Tibial nerve (tissue), 4 donors: Measurements from ENCODE around the gene MPND. TPM values are rescaled to one million over a fixed set of nuclear protein-coding genes. Genes with fewer than 3 reads are reported as not detected.

Experiments used
- DNase-seq, 2 donors: peaks; one replicate each; pipeline ENCODE4 v3.0.0-alpha.2; 2019; ENCODE audit warnings: low spot score in 2 of 2
- H3K27ac ChIP-seq, 4 donors: fragments of 200-600 bp; sonication (generic) in 3 of 4; one replicate each; pipeline ENCODE4 v1.5.1; 2017 to 2019; ENCODE audit warnings: mild to moderate bottlenecking in 1 of 4
- H3K27me3 ChIP-seq, 2 donors: fragments of 200-600 bp; sonication (generic) in 1 of 2; one replicate each; pipeline versions ENCODE4 v1.5.1 to v1.6.0; 2017 to 2019
- H3K36me3 ChIP-seq, 3 donors: fragments of 200-600 bp; sonication (generic); one replicate each; pipeline ENCODE4 v1.5.1; 2018 to 2019
- H3K4me1 ChIP-seq, 4 donors: fragments of 200-600 bp; sonication (generic) in 3 of 4; one replicate each; pipeline ENCODE4 v1.5.1; 2017 to 2019
- H3K4me3 ChIP-seq, 4 donors: fragments of 200-600 bp; sonication (generic) in 3 of 4; one replicate each; pipeline ENCODE4 v1.5.1; 2017 to 2019; ENCODE audit warnings: mild to moderate bottlenecking in 1 of 4, moderate library complexity in 1 of 4
- H3K9me3 ChIP-seq, 4 donors: fragments of 200-600 bp; sonication (generic) in 3 of 4; one replicate each; pipeline ENCODE4 v1.5.1; 2017 to 2019
- CTCF ChIP-seq, 5 experiments: fragments of 200-600 bp in 3 of 5; fragments of 450-650 bp in 2 of 5; sonication (generic) in 3 of 5; IDR thresholded peaks; one replicate each; pipeline ENCODE4 v1.5.1; 2016 to 2019; ENCODE audit warnings: antibody characterized with exemption in 5 of 5, mild to moderate bottlenecking in 3 of 5, moderate library complexity in 2 of 5
- EP300 ChIP-seq, 2 donors: sonication (generic); formaldehyde crosslinking; IDR thresholded peaks; one replicate each; pipeline ENCODE4 v1.6.1; 2017; ENCODE audit warnings: antibody characterized with exemption in 2 of 2, mild to moderate bottlenecking in 1 of 2
- POLR2A ChIP-seq, 2 donors: fragments of 450-650 bp; IDR thresholded peaks; one replicate each; pipeline ENCODE4 v1.6.1; 2017; ENCODE audit warnings: antibody characterized with exemption in 2 of 2, mild to moderate bottlenecking in 2 of 2, moderate library complexity in 2 of 2
- WGBS, 2 donors: methylation state at CpG; one replicate each; pipeline ENCODE4 v1.1.5; 2018; 5-methylcytosine and 5-hydroxymethylcytosine counted together
- total RNA-seq, 4 donors: library from RNA; depleted of rRNA; stranded (reverse); fragments of >200 nt; gene quantifications; one replicate each; pipeline ENCODE4 v1.1.0, GENCODE V29; 2016

The MPND gene
- total RNA-seq, 4 donors from 2014 or later: 2.2 to 13.2 (median 6.6) TPM

GRCh38 chr19:4303819-4304537 lies 39.4 kb upstream of the MPND start:
- no peak for TF ChIP-seq CTCF (IDR thresholded peaks at IDR 0.05)
- TF ChIP-seq POLR2A (IDR thresholded peaks at IDR 0.05): no peak
- H3K27me3 ChIP-seq: peaks cover 0 to 26% of the 10 kb centered on the region in 2 donors
- peak overlapping the region in 2 of 4 donors; percentile 23 to 34 for H3K4me3 ChIP-seq
- WGBS, 2 donors: 48 to 53% methylated on average over 18 of the region's 18 CpGs
- no peak overlapping the region for H3K27ac ChIP-seq
- no peaks in the 10 kb centered on the region for H3K36me3 ChIP-seq
- peaks cover 0 to 9% (median 0%) of the 10 kb centered on the region in 4 donors for H3K4me1 ChIP-seq
- no peaks in the 10 kb centered on the region for H3K9me3 ChIP-seq
- no peak for DNase-seq

- H3K4me1 ChIP-seq: peaks cover 0 to 9% (median 0%) of the 10 kb centered on the region in 4 donors
- TF ChIP-seq CTCF (IDR thresholded peaks at IDR 0.05) (no peak), POLR2A (IDR thresholded peaks at IDR 0.05) (no peak), EP300 (IDR thresholded peaks at IDR 0.05) (no peak)
- H3K4me3 ChIP-seq: peak within 1 kb of the TSS in 2 of 4 donors; percentile 23 to 34
- DNase-seq: no peak
- H3K9me3 ChIP-seq: no peaks in the 10 kb centered on the region
- peaks cover 0 to 22% of the 10 kb centered on the region in 2 donors for H3K27me3 ChIP-seq
- 4 to 40% methylated on average over 4 to 31 of the region's 63 CpGs for WGBS, 2 donors
- no peaks in the 10 kb centered on the region for H3K36me3 ChIP-seq
- H3K27ac ChIP-seq: no peak within 1 kb of the TSS
Observed at GRCh38 chr19:4304538-4305256, 38.7 kb upstream of the MPND start, which contains the start of gene FSD1. Gene FSD1 (plus strand): TSS chr19:4304598. CDS start chr19:4304747, 149 bp downstream.

DNA sequence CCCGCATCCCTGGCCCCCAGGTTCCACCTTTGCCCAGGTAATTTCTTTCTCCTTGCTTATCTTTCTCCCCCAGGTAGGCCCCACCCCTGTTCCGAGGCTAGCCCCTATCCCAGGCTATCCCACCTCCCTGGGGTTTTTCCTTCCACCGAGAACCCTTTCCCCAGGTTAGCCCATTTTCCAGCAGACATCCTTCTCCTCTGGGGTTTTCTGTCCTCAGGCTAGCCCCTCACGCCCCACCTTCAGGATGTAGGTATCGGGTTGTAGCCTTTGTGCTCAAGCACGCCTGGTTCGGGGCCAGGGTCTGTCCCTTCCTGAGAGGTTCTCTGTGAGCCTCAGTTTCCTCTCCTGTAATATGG lies 38.1 kb upstream of the MPND start:
- Histone ChIP-seq H3K4me3 (no peak overlapping the region), H3K27me3 (peaks cover 0 to 22% of the 10 kb centered on the region in 2 donors), H3K9me3 (no peaks in the 10 kb centered on the region), H3K27ac (no peak overlapping the region), H3K4me1 (peaks cover 0 to 9% (median 0%) of the 10 kb centered on the region in 4 donors), H3K36me3 (no peaks in the 10 kb centered on the region)
- no peak for DNase-seq
- TF ChIP-seq POLR2A (IDR thresholded peaks at IDR 0.05) (no peak), EP300 (IDR thresholded peaks at IDR 0.05) (no peak), CTCF (IDR thresholded peaks at IDR 0.05) (no peak)
- WGBS, 2 donors: 74 to 78% methylated on average over 7 of the region's 7 CpGs

GRCh38 chr19:4305659-4306058 lies 37.7 kb upstream of the MPND start:
- Histone ChIP-seq H3K4me3 (no peak overlapping the region), H3K9me3 (no peaks in the 10 kb centered on the region), H3K36me3 (no peaks in the 10 kb centered on the region), H3K4me1 (peaks cover 0 to 9% (median 0%) of the 10 kb centered on the region in 4 donors), H3K27me3 (peaks cover 0 to 22% of the 10 kb centered on the region in 2 donors), H3K27ac (no peak overlapping the region)
- 80 to 81% methylated on average over 15 to 16 of the region's 16 CpGs for WGBS, 2 donors
- DNase-seq: no peak
- TF ChIP-seq POLR2A (IDR thresholded peaks at IDR 0.05) (no peak), CTCF (IDR thresholded peaks at IDR 0.05) (no peak), EP300 (IDR thresholded peaks at IDR 0.05) (no peak)
